NCI-H526 treated with DMSO at 0.1 percent for 48 hours (cell line): ENCODE data around the gene LAX1.
"Not testable (repeated sequence)": the region's sequence is repeated elsewhere in the genome, so short reads cannot be mapped to it uniquely, and the experiment has no call there.

Experiments
- DNase-seq: peaks from one replicate; lab custom pipeline; 2025; lab: John Stamatoyannopoulos, UW

Gene LAX1

GRCh38 chr1:203765029-203765837 is at the start of gene LAX1:
TSS of gene LAX1 (plus strand) at chr1:203765183. CDS start at chr1:203765566, 383 bp downstream.
- DNase-seq = no peak

GRCh38 chr1:203717120-203717519 is 47.9 kb upstream of the LAX1 start:
- DNase-seq = no peak

GRCh38 chr1:203720242-203720641 is 44.7 kb upstream of the LAX1 start:
- DNase-seq = no peak

GRCh38 chr1:203722909-203723308 is 42.1 kb upstream of the LAX1 start:
- no peak for DNase-seq

- DNase-seq = no peak
Measured at GRCh38 chr1:203726417-203726867, 38.5 kb upstream of the LAX1 start.

- DNase-seq = no peak
Measured at GRCh38 chr1:203733009-203733863, 31.7 kb upstream of the LAX1 start.

GRCh38 chr1:203742436-203742835 is 22.5 kb upstream of the LAX1 start:
- no peak for DNase-seq

GRCh38 chr1:203743091-203743571 is 21.9 kb upstream of the LAX1 start:
- DNase-seq = peak; percentile 1

GRCh38 chr1:203744075-203744972 is 20.7 kb upstream of the LAX1 start:
- peak; percentile 41 for DNase-seq

GRCh38 chr1:203746281-203746680 is 18.7 kb upstream of the LAX1 start:
- no peak for DNase-seq

- no peak for DNase-seq
Measured at GRCh38 chr1:203751051-203751450, 13.9 kb upstream of the LAX1 start.

- DNase-seq = not testable (repeated sequence)
Measured at GRCh38 chr1:203751618-203752361, 13.2 kb upstream of the LAX1 start.

- DNase-seq = peak; percentile 30
Measured at GRCh38 chr1:203754455-203754864, 10.5 kb upstream of the LAX1 start.

GRCh38 chr1:203756036-203756435 is 8.9 kb upstream of the LAX1 start:
- no peak for DNase-seq

GRCh38 chr1:203758749-203759148 is 6.2 kb upstream of the LAX1 start:
- DNase-seq = not testable (repeated sequence)

GRCh38 chr1:203760506-203760905 is 4.5 kb upstream of the LAX1 start:
- DNase-seq = no peak

GRCh38 chr1:203761958-203762357 is 3.0 kb upstream of the LAX1 start:
- DNase-seq = not testable (repeated sequence)

GRCh38 chr1:203763505-203763904 is 1.5 kb upstream of the LAX1 start:
- DNase-seq = no peak

- DNase-seq = no peak
Measured at GRCh38 chr1:203764105-203765028, 616 bp upstream of the LAX1 start.

- no peak for DNase-seq
Measured at GRCh38 chr1:203768256-203768655, 3.3 kb downstream of the LAX1 start.
